Measurements from ENCODE around the gene STXBP6. TPM values are rescaled to one million over a fixed set of nuclear protein-coding genes. Genes with fewer than 3 reads are reported as not detected.

STXBP6 gene
- total RNA-seq, 1 experiment from 2014 or later: 5.3 TPM

DNA sequence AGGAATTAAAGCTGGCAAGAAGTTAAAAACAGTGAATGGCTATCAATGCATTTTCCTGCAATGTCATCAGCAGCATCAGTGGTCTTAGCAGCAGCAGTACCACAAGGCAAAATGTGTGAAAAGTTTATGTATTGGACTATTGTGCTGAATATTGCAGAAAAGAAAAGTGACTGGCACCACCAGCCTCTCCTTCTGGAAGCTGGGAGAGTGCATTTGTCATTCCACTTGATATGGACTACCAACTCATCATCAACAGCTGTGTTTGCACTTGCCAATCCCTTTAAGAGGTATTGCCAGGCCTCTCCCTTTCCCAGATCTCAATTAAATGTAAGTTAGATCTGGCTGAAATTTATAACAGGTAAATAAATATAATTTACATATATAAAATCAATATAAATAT, 265.0 kb downstream of the STXBP6 start:
- Histone ChIP-seq H3K27me3 (replicated peaks; ENCODE audit: insufficient read depth, low read depth, low read length, poor library complexity) (peaks cover 8% of the 10 kb centered on the region), H3K27ac (ENCODE audit: low read depth, low read length, poor library complexity, severe bottlenecking) (no peak overlapping the region), H3K9me3 (ENCODE audit: low read depth, low read length, poor library complexity, severe bottlenecking) (no peaks in the 10 kb centered on the region), H3K4me1 (ENCODE audit: insufficient read depth, low read length, poor library complexity, severe bottlenecking) (no peaks in the 10 kb centered on the region), H3K4me3 (ENCODE audit: low read depth, low read length, poor library complexity, severe bottlenecking) (no peak overlapping the region), H3K36me3 (ENCODE audit: insufficient read depth, low read length, poor library complexity, severe bottlenecking) (no peaks in the 10 kb centered on the region)
- TF ChIP-seq EZH2 (IDR thresholded peaks at IDR 0.05; ENCODE audit: borderline replicate concordance, low read depth, low read length, poor library complexity, severe bottlenecking): no peak
- TF ChIP-seq, protein P1, sequence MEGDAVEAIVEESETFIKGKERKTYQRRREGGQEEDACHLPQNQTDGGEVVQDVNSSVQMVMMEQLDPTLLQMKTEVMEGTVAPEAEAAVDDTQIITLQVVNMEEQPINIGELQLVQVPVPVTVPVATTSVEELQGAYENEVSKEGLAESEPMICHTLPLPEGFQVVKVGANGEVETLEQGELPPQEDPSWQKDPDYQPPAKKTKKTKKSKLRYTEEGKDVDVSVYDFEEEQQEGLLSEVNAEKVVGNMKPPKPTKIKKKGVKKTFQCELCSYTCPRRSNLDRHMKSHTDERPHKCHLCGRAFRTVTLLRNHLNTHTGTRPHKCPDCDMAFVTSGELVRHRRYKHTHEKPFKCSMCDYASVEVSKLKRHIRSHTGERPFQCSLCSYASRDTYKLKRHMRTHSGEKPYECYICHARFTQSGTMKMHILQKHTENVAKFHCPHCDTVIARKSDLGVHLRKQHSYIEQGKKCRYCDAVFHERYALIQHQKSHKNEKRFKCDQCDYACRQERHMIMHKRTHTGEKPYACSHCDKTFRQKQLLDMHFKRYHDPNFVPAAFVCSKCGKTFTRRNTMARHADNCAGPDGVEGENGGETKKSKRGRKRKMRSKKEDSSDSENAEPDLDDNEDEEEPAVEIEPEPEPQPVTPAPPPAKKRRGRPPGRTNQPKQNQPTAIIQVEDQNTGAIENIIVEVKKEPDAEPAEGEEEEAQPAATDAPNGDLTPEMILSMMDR (conservative IDR thresholded peaks at IDR 0.05; ENCODE audit: low read depth, low read length): no peak
- ChIA-PET CTCF (no interaction called here), POLR2A (ENCODE audit: low non-redundant PET) (no interaction called here)
- no TSS peak for BruUV-seq (replicated peaks)
- intact Hi-C loops (cut with micrococcal nuclease; ENCODE audit: unreplicated experiment): no loop called here
- no peak for DNase-seq (ENCODE audit: low spot score)

DNA sequence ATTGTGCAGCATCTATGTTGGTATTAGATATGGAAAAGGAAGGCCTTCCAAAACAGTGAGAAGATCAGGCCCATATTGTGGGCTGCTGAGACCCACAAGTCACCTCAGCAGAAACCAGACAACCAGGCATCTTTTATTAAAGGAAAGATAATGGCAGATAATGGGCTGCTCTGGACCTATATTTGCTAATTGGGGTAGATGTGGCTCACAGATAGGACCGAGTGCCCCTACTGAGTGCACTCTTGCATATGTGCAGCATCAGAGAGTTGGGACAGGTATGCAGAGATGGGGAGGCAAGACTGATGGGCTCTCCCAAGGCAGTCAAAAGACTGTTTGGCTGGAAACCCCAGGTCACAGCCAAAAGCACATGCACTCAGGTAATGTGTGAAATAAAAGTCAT, 266.2 kb downstream of the STXBP6 start:
- Histone ChIP-seq H3K27me3 (replicated peaks; ENCODE audit: insufficient read depth, low read depth, low read length, poor library complexity) (peaks cover 8% of the 10 kb centered on the region), H3K4me1 (ENCODE audit: insufficient read depth, low read length, poor library complexity, severe bottlenecking) (no peaks in the 10 kb centered on the region), H3K9me3 (ENCODE audit: low read depth, low read length, poor library complexity, severe bottlenecking) (no peaks in the 10 kb centered on the region), H3K27ac (ENCODE audit: low read depth, low read length, poor library complexity, severe bottlenecking) (no peak overlapping the region), H3K36me3 (ENCODE audit: insufficient read depth, low read length, poor library complexity, severe bottlenecking) (no peaks in the 10 kb centered on the region), H3K4me3 (ENCODE audit: low read depth, low read length, poor library complexity, severe bottlenecking) (no peak overlapping the region)
- DNase-seq (ENCODE audit: low spot score): no peak
- no TSS peak for BruUV-seq (replicated peaks)
- TF ChIP-seq EZH2 (IDR thresholded peaks at IDR 0.05; ENCODE audit: borderline replicate concordance, low read depth, low read length, poor library complexity, severe bottlenecking): no peak
- TF ChIP-seq, protein P1 (conservative IDR thresholded peaks at IDR 0.05; ENCODE audit: low read depth, low read length): no peak
- ChIA-PET CTCF (no interaction called here), POLR2A (ENCODE audit: low non-redundant PET) (no interaction called here)
- intact Hi-C loops (cut with micrococcal nuclease; ENCODE audit: unreplicated experiment): no loop called here

DNA sequence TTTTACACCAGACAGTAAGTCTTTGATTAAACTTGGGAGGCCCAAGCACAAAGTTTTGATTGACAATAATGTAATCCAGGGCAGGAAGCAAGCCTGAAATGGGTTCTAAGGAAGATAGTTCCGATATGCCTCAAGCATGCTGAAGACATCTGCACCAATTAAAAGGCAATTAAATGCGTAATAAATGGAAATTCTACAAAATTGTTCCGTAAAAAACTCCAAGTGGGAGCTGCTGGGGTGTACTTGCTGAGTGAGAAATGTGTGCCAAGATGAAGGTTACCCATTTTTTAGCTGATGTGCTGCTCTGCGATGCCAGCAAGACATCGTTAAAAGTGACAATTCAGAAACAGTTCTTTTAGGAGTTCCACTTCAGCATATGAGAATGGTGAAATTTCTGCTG, 269.7 kb downstream of the STXBP6 start:
- no peak for DNase-seq (ENCODE audit: low spot score)
- Histone ChIP-seq H3K36me3 (ENCODE audit: insufficient read depth, low read length, poor library complexity, severe bottlenecking) (no peaks in the 10 kb centered on the region), H3K4me1 (ENCODE audit: insufficient read depth, low read length, poor library complexity, severe bottlenecking) (no peaks in the 10 kb centered on the region), H3K4me3 (ENCODE audit: low read depth, low read length, poor library complexity, severe bottlenecking) (no peak overlapping the region), H3K9me3 (ENCODE audit: low read depth, low read length, poor library complexity, severe bottlenecking) (no peaks in the 10 kb centered on the region), H3K27me3 (replicated peaks; ENCODE audit: insufficient read depth, low read depth, low read length, poor library complexity) (no peaks in the 10 kb centered on the region), H3K27ac (ENCODE audit: low read depth, low read length, poor library complexity, severe bottlenecking) (no peak overlapping the region)
- TF ChIP-seq EZH2 (IDR thresholded peaks at IDR 0.05; ENCODE audit: borderline replicate concordance, low read depth, low read length, poor library complexity, severe bottlenecking): no peak
- TF ChIP-seq, protein P1 (conservative IDR thresholded peaks at IDR 0.05; ENCODE audit: low read depth, low read length): no peak
- BruUV-seq (replicated peaks): no TSS peak
- ChIA-PET CTCF (no interaction called here), POLR2A (ENCODE audit: low non-redundant PET) (interaction anchor here (0.7 kb wide), 1 partner anchor 780 kb away, joined by 3 read pairs; no protein-coding TSS in a partner anchor)
- intact Hi-C loops (cut with micrococcal nuclease; ENCODE audit: unreplicated experiment): no loop called here
